ENCODE data around the gene IL2RG.

DNA sequence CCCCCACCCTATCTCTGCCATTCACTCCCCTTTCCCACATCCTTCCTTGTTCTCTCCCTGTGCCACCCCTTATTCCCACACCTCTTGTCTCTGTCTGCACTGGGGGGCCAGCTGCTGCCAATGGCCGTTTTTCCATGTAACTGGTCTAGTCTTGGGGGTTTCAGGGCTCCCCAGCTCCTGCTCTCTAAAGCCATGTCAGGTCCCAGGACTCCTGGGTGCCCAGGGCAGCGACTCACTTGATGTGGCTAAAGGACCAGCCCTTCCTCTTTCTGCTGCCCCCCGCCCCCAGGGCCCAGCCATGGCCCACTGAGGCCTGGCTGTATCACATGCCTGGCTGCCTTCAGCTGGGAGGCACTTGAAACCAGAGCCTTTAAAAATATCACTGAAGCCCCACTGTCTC is 43.3 kb upstream of the IL2RG start:
- TF ChIP-seq POLR2A (IDR thresholded peaks at IDR 0.05): no peak
- TF ChIP-seq, protein P1, sequence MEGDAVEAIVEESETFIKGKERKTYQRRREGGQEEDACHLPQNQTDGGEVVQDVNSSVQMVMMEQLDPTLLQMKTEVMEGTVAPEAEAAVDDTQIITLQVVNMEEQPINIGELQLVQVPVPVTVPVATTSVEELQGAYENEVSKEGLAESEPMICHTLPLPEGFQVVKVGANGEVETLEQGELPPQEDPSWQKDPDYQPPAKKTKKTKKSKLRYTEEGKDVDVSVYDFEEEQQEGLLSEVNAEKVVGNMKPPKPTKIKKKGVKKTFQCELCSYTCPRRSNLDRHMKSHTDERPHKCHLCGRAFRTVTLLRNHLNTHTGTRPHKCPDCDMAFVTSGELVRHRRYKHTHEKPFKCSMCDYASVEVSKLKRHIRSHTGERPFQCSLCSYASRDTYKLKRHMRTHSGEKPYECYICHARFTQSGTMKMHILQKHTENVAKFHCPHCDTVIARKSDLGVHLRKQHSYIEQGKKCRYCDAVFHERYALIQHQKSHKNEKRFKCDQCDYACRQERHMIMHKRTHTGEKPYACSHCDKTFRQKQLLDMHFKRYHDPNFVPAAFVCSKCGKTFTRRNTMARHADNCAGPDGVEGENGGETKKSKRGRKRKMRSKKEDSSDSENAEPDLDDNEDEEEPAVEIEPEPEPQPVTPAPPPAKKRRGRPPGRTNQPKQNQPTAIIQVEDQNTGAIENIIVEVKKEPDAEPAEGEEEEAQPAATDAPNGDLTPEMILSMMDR (IDR thresholded peaks at IDR 0.05): no peak

Data from adrenal gland (tissue), 5 donors.